Naive thymus-derived CD8-positive, alpha-beta T cell (primary cell): Measurements from ENCODE around the gene CLEC17A. TPM values are rescaled to one million over a fixed set of nuclear protein-coding genes. Genes with fewer than 3 reads are reported as not detected.
"Not testable (repeated sequence)": the region's sequence is repeated elsewhere in the genome, so short reads cannot be mapped to it uniquely, and the experiment has no call there.

ENCODE experiments used
- ATAC-seq, 2 donors: fragments of 150-1000 bp; cut with Tn5 transposase in 1 of 2; sonication (Bioruptor Pico), chemical (Tn5 transposase) in 1 of 2; 1 replicate in 1 of 2; 2 replicates in 1 of 2; pipeline ENCODE4 v1.10.0; 2021; ENCODE audit warnings: mild to moderate bottlenecking in 2 of 2, moderate library complexity in 2 of 2
- POLR2A ChIA-PET: fragments of 350-600 bp; sonication (Branson Sonifier 250); formaldehyde crosslinking; loops from one replicate; lab custom pipeline; 2021; ENCODE audit warnings: antibody characterized with exemption; lab: Charles Lee
- DNase-seq, 10 donors: peaks; one replicate each; pipeline versions ENCODE4 v3.0.0 to v3.0.0-alpha.2; 2020 to 2022
- H3K27ac Mint-ChIP-seq, 10 donors: one replicate each; pipeline ENCODE4 v1.8.0; 2020 to 2022; ENCODE audit warnings: mild to moderate bottlenecking in 10 of 10, mixed read lengths in 10 of 10, moderate library complexity in 4 of 10, inconsistent platforms in 1 of 10
- H3K27me3 Mint-ChIP-seq, 5 donors: one replicate each; pipeline ENCODE4 v1.8.0; 2021 to 2022; ENCODE audit warnings: mixed read lengths in 5 of 5
- H3K36me3 Mint-ChIP-seq, 3 donors: one replicate each; pipeline ENCODE4 v1.8.0; 2020 to 2022; ENCODE audit warnings: mixed read lengths in 3 of 3, mild to moderate bottlenecking in 2 of 3, inconsistent platforms in 1 of 3
- H3K4me1 Mint-ChIP-seq, 4 donors: one replicate each; pipeline ENCODE4 v1.8.0; 2021 to 2022; ENCODE audit warnings: mixed read lengths in 4 of 4
- H3K4me3 Mint-ChIP-seq, 10 donors: one replicate each; pipeline ENCODE4 v1.8.0; 2020 to 2022; ENCODE audit warnings: mild to moderate bottlenecking in 10 of 10, mixed read lengths in 10 of 10, moderate library complexity in 6 of 10, inconsistent platforms in 1 of 10
- H3K9me3 Mint-ChIP-seq, 9 donors: one replicate each; pipeline ENCODE4 v1.8.0; 2020 to 2022; ENCODE audit warnings: mixed read lengths in 9 of 9, mild to moderate bottlenecking in 3 of 9, inconsistent platforms in 1 of 9, moderate library complexity in 1 of 9
- polyA plus RNA-seq, 3 donors: library from polyadenylated mRNA; unstranded; fragments of 300-500 nt; fragmentation: Illumina TruSeq; gene quantifications; one replicate each; pipeline ENCODE4 v1.2.3, GENCODE V29; 2021
- total RNA-seq, 8 experiments: library from RNA in 2 of 8; stranded (reverse) in 2 of 8; gene quantifications; one replicate each; pipeline ENCODE4 v1.2.3 and lab custom pipeline; 2021 to 2026

The CLEC17A gene, protein sequence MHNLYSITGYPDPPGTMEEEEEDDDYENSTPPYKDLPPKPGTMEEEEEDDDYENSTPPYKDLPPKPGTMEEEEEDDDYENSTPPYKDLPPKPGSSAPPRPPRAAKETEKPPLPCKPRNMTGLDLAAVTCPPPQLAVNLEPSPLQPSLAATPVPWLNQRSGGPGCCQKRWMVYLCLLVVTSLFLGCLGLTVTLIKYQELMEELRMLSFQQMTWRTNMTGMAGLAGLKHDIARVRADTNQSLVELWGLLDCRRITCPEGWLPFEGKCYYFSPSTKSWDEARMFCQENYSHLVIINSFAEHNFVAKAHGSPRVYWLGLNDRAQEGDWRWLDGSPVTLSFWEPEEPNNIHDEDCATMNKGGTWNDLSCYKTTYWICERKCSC
- 1 to 10 TPM; 4.0 to 4.3 TPM for total RNA-seq
- not detected for polyA plus RNA-seq
- 0 to 0.09 (median 0) reads per million in 6 experiments for total RNA-seq (lab: John Stamatoyannopoulos, UW)

GRCh38 chr19:14582894-14583340, at the start of gene CLEC17A:
TSS of gene CLEC17A (plus strand) at chr19:14583084. CDS start at chr19:14583161, 77 bp downstream.
- H3K4me3 Mint-ChIP-seq, result peak within 1 kb of the TSS in 2 of 10 donors; percentile 58 to 88
- peak in 1 of 2 donors; percentile 41 for ATAC-seq

DNA sequence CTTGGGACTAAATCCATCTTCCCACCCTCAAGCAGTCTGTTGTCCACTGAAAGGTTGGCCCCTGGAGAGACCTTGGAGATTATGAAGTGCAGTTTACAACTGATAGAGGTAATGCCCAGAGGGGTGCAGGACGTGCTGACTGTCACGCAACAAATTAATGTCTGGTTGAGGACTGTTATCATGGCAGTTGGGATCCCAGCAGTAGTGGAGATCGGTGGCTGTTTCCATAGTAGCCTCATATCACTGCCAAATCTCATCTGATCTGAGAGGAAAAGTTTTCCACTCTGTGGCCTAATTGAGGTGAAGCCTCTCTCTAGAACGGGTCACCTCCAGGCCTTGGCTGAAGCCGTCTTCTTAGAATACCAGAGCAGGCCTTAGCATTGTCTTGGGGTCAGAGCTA, 49.4 kb upstream of the CLEC17A start:
- peaks cover 0 to 2% (median 0%) of the 10 kb centered on the region in 5 donors for H3K27me3 Mint-ChIP-seq
- H3K9me3 Mint-ChIP-seq, result no peaks in the 10 kb centered on the region
- POLR2A ChIA-PET, result interaction anchor here (0.7 to 11.9 kb wide), 3 partner anchors 14 to 32 kb away, joined by 4 to 207 read pairs (median 6); partner anchors contain the start of gene DNAJB1
- H3K4me1 Mint-ChIP-seq, result peaks cover 10 to 72% (median 48%) of the 10 kb centered on the region in 4 donors
- no peak for DNase-seq
- ATAC-seq, result no peak
- peak overlapping the region in 6 of 10 donors; percentile 49 to 87 (median 64) for H3K27ac Mint-ChIP-seq
- H3K36me3 Mint-ChIP-seq, result peaks cover 0 to 26% (median 0%) of the 10 kb centered on the region in 3 donors
- H3K4me3 Mint-ChIP-seq, result peak overlapping the region in 7 of 10 donors; percentile 5 to 57 (median 43)

More at GRCh38 chr19:14582894-14583340, at the start of gene CLEC17A:
- Mint-ChIP-seq H3K27me3 (peaks cover 0 to 3% (median 0%) of the 10 kb centered on the region in 5 donors), H3K36me3 (no peaks in the 10 kb centered on the region), H3K9me3 (no peaks in the 10 kb centered on the region), H3K27ac (peak within 1 kb of the TSS in 3 of 10 donors; percentile 24 to 83 (median 57)), H3K4me1 (peaks cover 0 to 22% (median 0%) of the 10 kb centered on the region in 4 donors)
- POLR2A ChIA-PET, result interaction anchor here (0.7 kb wide), 1 partner anchor 103 kb away, joined by 3 read pairs; no protein-coding TSS in a partner anchor
- DNase-seq, result peak in 1 of 10 donors; percentile 33

GRCh38 chr19:14536926-14537692, 45.8 kb upstream of the CLEC17A start:
- peaks cover 0 to 35% (median 0%) of the 10 kb centered on the region in 3 donors for H3K36me3 Mint-ChIP-seq
- H3K4me3 Mint-ChIP-seq, result peak overlapping the region in 3 of 10 donors; percentile 2 to 38 (median 22)
- no peaks in the 10 kb centered on the region for H3K27me3 Mint-ChIP-seq
- peak overlapping the region in 8 of 10 donors; percentile 15 to 88 (median 66) for H3K27ac Mint-ChIP-seq
- POLR2A ChIA-PET, result interaction anchor here (0.6 to 11.9 kb wide), 8 partner anchors 10 to 407 kb away, joined by 3 to 207 read pairs (median 5); partner anchors contain the start of gene DNAJB1
- peaks cover 11 to 76% (median 42%) of the 10 kb centered on the region in 4 donors for H3K4me1 Mint-ChIP-seq
- peak in 6 of 10 donors; percentile 34 to 69 (median 42) for DNase-seq
- no peaks in the 10 kb centered on the region for H3K9me3 Mint-ChIP-seq
- peak; percentile 43 to 59 for ATAC-seq

DNA sequence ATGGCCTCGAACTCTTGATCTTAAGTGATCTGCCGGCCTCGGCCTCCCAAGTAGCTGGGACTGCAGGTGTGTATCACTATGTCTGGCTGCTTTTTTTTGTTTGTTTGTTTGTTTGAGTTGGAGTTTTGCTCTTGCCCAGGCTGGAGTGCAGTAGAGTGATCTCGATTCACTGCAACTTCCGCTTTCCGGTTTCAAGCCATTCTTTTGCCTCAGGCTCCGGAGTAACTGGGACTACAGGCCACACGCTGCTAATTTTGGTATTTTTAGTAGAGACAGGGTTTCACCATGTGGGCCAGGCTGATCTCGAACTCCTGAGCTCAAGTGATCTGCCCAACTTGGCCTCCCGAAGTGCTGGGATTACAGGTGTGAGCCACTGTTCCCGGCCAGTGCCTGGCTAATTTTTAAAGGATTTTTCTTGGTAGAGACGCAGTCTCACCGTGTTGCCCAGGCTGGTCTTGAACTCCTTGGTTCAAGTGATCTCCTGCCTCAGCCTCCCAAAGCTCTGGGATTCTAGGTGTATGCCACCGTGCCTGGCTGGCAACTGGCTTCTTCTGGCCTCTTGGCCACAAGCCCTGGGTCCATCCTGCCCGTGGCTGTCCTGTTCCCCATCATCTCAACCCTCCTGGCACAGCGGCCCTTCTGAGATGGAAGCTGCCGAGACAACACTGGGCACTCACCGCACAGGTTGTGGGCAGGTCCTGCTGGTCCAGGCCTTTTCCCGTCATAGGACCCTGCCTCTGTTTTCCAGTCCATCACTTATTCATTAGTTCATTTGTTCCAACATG, 42.0 kb upstream of the CLEC17A start:
- POLR2A ChIA-PET, result interaction anchor here (1.7 kb wide), 1 partner anchor 10 kb away, joined by 4 read pairs; no protein-coding TSS in a partner anchor
- H3K27me3 Mint-ChIP-seq, result no peaks in the 10 kb centered on the region
- H3K27ac Mint-ChIP-seq, result peak overlapping the region in 7 of 10 donors; percentile 11 to 85 (median 57)
- H3K9me3 Mint-ChIP-seq, result no peaks in the 10 kb centered on the region
- no peak for DNase-seq
- peaks cover 0 to 29% (median 0%) of the 10 kb centered on the region in 3 donors for H3K36me3 Mint-ChIP-seq
- ATAC-seq, result no peak
- peak overlapping the region in 1 of 10 donors; percentile 60 for H3K4me3 Mint-ChIP-seq
- H3K4me1 Mint-ChIP-seq, result peaks cover 16 to 75% (median 48%) of the 10 kb centered on the region in 4 donors

DNA sequence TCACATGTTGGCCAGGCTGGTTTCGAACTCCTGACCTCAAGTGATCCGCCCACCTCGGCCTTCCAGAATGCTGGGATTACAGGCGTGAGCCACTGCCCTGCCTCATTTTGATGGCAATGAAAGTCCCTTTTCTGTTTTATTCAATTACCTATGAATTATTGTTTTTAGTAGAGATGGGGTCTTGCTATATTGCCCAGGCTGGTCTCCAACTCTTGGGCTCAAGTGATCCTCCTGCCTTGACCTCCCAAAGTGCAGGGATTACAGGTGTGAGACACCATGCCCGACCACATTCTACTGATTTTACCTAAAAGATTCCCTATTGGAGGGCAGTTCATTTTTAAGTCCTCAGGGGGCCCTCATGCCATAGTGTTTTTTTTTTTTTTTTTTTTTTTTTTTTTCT, 40.9 kb upstream of the CLEC17A start:
- H3K27me3 Mint-ChIP-seq, H3K9me3 Mint-ChIP-seq, H3K4me3 Mint-ChIP-seq, ATAC-seq, DNase-seq: not testable (repeated sequence)
- Mint-ChIP-seq H3K4me1 (peaks cover 16 to 72% (median 44%) of the 10 kb centered on the region in 4 donors), H3K27ac (peak overlapping the region in 4 of 10 donors; percentile 33 to 76 (median 55)), H3K36me3 (peaks cover 0 to 38% (median 0%) of the 10 kb centered on the region in 3 donors)
- POLR2A ChIA-PET, result interaction anchor here (0.6 kb wide), 1 partner anchor 831 kb away, joined by 3 read pairs; no protein-coding TSS in a partner anchor

DNA sequence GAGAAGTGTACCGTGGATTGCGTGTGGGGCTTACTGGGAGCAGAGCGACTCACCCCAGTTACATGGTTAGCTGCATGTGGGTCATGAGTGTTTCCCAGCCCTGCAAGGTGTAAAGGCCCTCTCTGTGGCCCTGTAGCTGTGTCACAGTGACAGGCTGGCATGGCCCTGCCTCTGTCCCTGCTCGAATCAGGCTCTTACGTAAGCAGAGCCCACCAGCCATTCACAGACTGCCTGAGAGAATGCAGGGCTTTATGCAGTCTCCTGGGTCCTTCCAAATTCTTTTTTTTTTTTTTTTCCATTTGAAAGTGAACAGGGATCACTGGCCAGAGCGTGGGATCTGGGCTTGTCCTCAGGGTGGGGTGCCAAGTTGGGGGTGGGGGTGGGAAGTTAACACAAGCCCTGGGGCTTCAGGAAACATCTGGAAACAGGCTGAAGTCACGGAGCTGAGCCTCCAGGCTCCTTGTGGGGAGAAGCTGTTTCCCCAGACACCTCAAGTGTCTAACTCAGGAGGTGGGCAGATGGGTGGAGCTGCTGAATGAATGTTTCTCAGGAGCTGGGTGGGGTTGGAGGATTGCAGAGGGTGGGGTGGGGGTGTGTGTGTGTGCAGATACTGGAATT, 40.1 kb upstream of the CLEC17A start:
- peak overlapping the region in 2 of 10 donors; percentile 25 to 66 for H3K27ac Mint-ChIP-seq
- H3K36me3 Mint-ChIP-seq, result peaks cover 0 to 40% (median 0%) of the 10 kb centered on the region in 3 donors
- H3K4me1 Mint-ChIP-seq, result peaks cover 16 to 64% (median 37%) of the 10 kb centered on the region in 4 donors
- H3K4me3 Mint-ChIP-seq, result no peak overlapping the region
- ATAC-seq (no peak), DNase-seq (no peak)
- no peaks in the 10 kb centered on the region for H3K27me3 Mint-ChIP-seq
- POLR2A ChIA-PET, result interaction anchor here (0.5 to 1.2 kb wide), 4 partner anchors 25 to 832 kb away, joined by 3 to 6 read pairs (median 4); no protein-coding TSS in a partner anchor
- no peaks in the 10 kb centered on the region for H3K9me3 Mint-ChIP-seq

- DNase-seq, result no peak
- ATAC-seq, result no peak
- Mint-ChIP-seq H3K36me3 (peaks cover 0 to 47% (median 7%) of the 10 kb centered on the region in 3 donors), H3K27ac (peak overlapping the region in 4 of 10 donors; percentile 13 to 86 (median 42)), H3K4me3 (no peak overlapping the region), H3K27me3 (no peaks in the 10 kb centered on the region), H3K9me3 (no peaks in the 10 kb centered on the region), H3K4me1 (peaks cover 14 to 57% (median 34%) of the 10 kb centered on the region in 4 donors)
- POLR2A ChIA-PET, result interaction anchor here (0.9 to 3.4 kb wide), 3 partner anchors 9 to 26 kb away, joined by 3 to 13 read pairs (median 5); partner anchors contain the start of gene DNAJB1
These were observed 38.8 kb upstream of the CLEC17A start for GRCh38 chr19:14544047-14544446.

- no peak for DNase-seq
- ATAC-seq, result no peak
- Mint-ChIP-seq H3K4me3 (peak overlapping the region in 2 of 10 donors; percentile 15 to 37), H3K27me3 (no peaks in the 10 kb centered on the region), H3K9me3 (no peaks in the 10 kb centered on the region), H3K4me1 (peaks cover 11 to 54% (median 31%) of the 10 kb centered on the region in 4 donors), H3K36me3 (peaks cover 0 to 48% (median 7%) of the 10 kb centered on the region in 3 donors), H3K27ac (peak overlapping the region in 6 of 10 donors; percentile 60 to 86 (median 70))
- POLR2A ChIA-PET, result interaction anchor here (0.6 to 3.4 kb wide), 5 partner anchors 12 to 422 kb away, joined by 3 to 13 read pairs (median 4); partner anchors contain the start of gene DNAJB1
These were observed 37.7 kb upstream of the CLEC17A start for GRCh38 chr19:14544977-14545715.

GRCh38 chr19:14545716-14546082, 37.2 kb upstream of the CLEC17A start:
- Mint-ChIP-seq H3K4me3 (no peak overlapping the region), H3K27me3 (no peaks in the 10 kb centered on the region), H3K4me1 (peaks cover 13 to 55% (median 34%) of the 10 kb centered on the region in 4 donors), H3K27ac (peak overlapping the region in 4 of 10 donors; percentile 20 to 53 (median 34)), H3K36me3 (peaks cover 0 to 49% (median 7%) of the 10 kb centered on the region in 3 donors), H3K9me3 (no peaks in the 10 kb centered on the region)
- DNase-seq, result no peak
- ATAC-seq, result no peak
- POLR2A ChIA-PET, result interaction anchor here (0.6 to 3.4 kb wide), 3 partner anchors 13 to 423 kb away, joined by 3 to 13 read pairs (median 4); partner anchors contain the start of gene DNAJB1

DNA sequence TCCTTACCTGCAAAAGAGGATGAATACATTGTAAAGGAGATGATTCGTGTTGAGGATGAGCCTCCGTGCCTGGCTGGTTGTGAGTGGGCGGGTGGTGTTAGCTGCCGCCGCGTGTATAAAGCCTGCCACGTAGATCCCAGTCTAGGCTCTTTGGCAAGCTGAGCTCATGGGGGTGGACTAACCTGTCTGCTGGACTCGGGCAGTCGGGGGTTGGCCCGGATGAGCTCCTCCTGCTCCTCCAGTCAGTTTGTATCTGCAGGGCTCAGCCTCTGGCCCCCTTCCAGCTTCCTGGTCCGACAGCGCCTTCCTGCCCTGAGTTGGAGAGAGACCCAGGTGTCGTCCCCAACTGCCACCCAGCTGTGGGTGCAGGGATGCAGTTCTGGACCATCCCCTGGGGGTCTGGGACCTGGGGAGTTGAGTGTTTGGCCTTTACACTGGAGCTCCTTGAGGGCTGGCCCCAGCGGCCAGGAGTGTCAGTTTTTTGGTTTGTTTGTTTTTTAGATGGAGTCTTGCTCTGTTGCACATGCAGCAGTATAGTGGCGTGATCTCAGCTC, 32.6 kb upstream of the CLEC17A start:
- Mint-ChIP-seq H3K4me1 (peaks cover 18 to 64% (median 49%) of the 10 kb centered on the region in 4 donors), H3K4me3 (peak overlapping the region in 1 of 10 donors; percentile 64)

More for the DNA sequence above, 32.6 kb upstream of the CLEC17A start:
- Mint-ChIP-seq H3K27ac (peak overlapping the region in 9 of 10 donors; percentile 83 to 95 (median 94)), H3K9me3 (no peaks in the 10 kb centered on the region), H3K36me3 (peaks cover 0 to 36% (median 7%) of the 10 kb centered on the region in 3 donors), H3K27me3 (no peaks in the 10 kb centered on the region)
- ATAC-seq (no peak), DNase-seq (no peak)
- POLR2A ChIA-PET, result interaction anchor here (1.0 to 9.1 kb wide), 7 partner anchors 10 to 118 kb away, joined by 3 to 97 read pairs (median 6); partner anchors contain the start of gene DNAJB1
